ENCODE results near the gene SIGLEC1.

DNA sequence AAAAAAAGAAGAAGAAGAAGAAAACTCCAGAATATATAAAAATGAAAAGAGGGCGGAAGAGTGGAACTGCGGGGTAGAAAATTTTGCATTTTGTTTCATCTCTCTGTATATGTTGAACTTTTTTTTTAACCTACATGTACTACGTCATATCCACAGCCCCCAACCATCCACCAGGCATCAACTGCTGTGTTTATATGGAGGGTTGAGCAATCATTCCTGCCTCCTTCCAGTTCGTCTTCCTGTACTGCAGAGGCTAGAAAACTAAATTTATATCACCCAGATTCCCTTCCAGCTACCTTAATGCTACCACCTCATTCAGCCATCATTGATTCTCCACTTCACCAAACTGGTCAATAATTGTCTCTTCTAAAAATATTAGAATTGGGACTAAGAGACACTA lies 9.5 kb upstream of the SIGLEC1 start:
- TF ChIP-seq, protein P1, sequence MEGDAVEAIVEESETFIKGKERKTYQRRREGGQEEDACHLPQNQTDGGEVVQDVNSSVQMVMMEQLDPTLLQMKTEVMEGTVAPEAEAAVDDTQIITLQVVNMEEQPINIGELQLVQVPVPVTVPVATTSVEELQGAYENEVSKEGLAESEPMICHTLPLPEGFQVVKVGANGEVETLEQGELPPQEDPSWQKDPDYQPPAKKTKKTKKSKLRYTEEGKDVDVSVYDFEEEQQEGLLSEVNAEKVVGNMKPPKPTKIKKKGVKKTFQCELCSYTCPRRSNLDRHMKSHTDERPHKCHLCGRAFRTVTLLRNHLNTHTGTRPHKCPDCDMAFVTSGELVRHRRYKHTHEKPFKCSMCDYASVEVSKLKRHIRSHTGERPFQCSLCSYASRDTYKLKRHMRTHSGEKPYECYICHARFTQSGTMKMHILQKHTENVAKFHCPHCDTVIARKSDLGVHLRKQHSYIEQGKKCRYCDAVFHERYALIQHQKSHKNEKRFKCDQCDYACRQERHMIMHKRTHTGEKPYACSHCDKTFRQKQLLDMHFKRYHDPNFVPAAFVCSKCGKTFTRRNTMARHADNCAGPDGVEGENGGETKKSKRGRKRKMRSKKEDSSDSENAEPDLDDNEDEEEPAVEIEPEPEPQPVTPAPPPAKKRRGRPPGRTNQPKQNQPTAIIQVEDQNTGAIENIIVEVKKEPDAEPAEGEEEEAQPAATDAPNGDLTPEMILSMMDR (IDR thresholded peaks at IDR 0.05), result no peak
- no peak for TF ChIP-seq POLR2AphosphoS5 (IDR thresholded peaks at IDR 0.05)
